PFSK-1 (cell line): ENCODE data around the gene GAL3ST1.

Experiments
- TAF1 ChIP-seq: IDR thresholded peaks from 2 replicates; pipeline ENCODE4 v1.6.1; 2012; ENCODE audit warnings: low read length, control low read depth, borderline replicate concordance; ENCODE audit not compliant: insufficient read depth
- TF ChIP-seq, protein P1 (sequence below), 2 experiments: IDR thresholded peaks; 2 replicates each; pipeline versions ENCODE4 v1.6.1 to v1.8.0; 2011 to 2012; ENCODE audit warnings: low read depth in 2 of 2, low read length in 2 of 2, control low read depth in 1 of 2, inconsistent platforms in 1 of 2, mild to moderate bottlenecking in 1 of 2, moderate library complexity in 1 of 2; ENCODE audit not compliant: insufficient read depth in 1 of 2

DNA sequence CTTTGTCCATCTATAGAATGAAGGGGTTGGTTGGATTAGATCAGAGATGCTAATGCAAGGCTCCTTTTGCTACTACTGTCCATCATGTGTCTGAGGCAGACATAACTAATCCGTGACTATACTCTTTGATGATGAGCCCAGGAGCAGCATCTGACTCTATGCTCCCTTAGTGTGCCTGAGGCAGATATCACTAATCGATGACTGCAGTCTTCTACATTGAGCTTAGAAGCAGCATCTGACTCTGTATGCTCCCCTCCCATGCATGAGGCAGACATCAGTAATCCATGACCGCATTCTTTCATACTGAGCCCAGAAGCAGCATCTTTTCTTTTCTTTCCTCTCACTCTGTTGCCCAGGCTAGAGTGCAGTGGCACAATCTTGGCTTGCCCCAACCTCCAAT is 36.7 kb upstream of the GAL3ST1 start:
- no peak for TF ChIP-seq TAF1
- TF ChIP-seq, protein P1, sequence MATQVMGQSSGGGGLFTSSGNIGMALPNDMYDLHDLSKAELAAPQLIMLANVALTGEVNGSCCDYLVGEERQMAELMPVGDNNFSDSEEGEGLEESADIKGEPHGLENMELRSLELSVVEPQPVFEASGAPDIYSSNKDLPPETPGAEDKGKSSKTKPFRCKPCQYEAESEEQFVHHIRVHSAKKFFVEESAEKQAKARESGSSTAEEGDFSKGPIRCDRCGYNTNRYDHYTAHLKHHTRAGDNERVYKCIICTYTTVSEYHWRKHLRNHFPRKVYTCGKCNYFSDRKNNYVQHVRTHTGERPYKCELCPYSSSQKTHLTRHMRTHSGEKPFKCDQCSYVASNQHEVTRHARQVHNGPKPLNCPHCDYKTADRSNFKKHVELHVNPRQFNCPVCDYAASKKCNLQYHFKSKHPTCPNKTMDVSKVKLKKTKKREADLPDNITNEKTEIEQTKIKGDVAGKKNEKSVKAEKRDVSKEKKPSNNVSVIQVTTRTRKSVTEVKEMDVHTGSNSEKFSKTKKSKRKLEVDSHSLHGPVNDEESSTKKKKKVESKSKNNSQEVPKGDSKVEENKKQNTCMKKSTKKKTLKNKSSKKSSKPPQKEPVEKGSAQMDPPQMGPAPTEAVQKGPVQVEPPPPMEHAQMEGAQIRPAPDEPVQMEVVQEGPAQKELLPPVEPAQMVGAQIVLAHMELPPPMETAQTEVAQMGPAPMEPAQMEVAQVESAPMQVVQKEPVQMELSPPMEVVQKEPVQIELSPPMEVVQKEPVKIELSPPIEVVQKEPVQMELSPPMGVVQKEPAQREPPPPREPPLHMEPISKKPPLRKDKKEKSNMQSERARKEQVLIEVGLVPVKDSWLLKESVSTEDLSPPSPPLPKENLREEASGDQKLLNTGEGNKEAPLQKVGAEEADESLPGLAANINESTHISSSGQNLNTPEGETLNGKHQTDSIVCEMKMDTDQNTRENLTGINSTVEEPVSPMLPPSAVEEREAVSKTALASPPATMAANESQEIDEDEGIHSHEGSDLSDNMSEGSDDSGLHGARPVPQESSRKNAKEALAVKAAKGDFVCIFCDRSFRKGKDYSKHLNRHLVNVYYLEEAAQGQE (IDR thresholded peaks at IDR 0.05; ENCODE audit: insufficient read depth in 1 of 2, low read depth in 2 of 2, low read length in 2 of 2) = no peak
